Duodenal mucosa (tissue), 2 donors: ENCODE data around the gene ABCB8.

Source experiments
- H3K27ac ChIP-seq: one replicate; pipeline ENCODE4 v1.7.0; 2013; ENCODE audit warnings: low read depth, low read length
- H3K27me3 ChIP-seq, 2 donors: one replicate each; pipeline ENCODE4 v1.7.0; 2013; ENCODE audit warnings: low read length in 2 of 2, control low read depth in 1 of 2; ENCODE audit not compliant: insufficient read depth in 2 of 2, control insufficient read depth in 1 of 2
- H3K36me3 ChIP-seq, 2 donors: one replicate each; pipeline ENCODE4 v1.7.0; 2013; ENCODE audit warnings: low read length in 2 of 2, control low read depth in 1 of 2; ENCODE audit not compliant: insufficient read depth in 2 of 2, control insufficient read depth in 1 of 2
- H3K4me1 ChIP-seq, 2 donors: one replicate each; pipeline ENCODE4 v1.7.0; 2013; ENCODE audit warnings: low read length in 2 of 2, control low read depth in 1 of 2; ENCODE audit not compliant: insufficient read depth in 2 of 2, control insufficient read depth in 1 of 2
- H3K4me3 ChIP-seq, 2 donors: one replicate each; pipeline ENCODE4 v1.7.0; 2013; ENCODE audit warnings: low read length in 2 of 2, low read depth in 1 of 2
- H3K9ac ChIP-seq, 2 donors: one replicate each; pipeline ENCODE4 v1.7.0; 2013; ENCODE audit warnings: low read length in 2 of 2, low read depth in 1 of 2
- H3K9me3 ChIP-seq, 2 donors: one replicate each; pipeline ENCODE4 v1.7.0; 2013; ENCODE audit warnings: low read length in 2 of 2, control low read depth in 1 of 2; ENCODE audit not compliant: control insufficient read depth in 1 of 2

ABCB8 gene

GRCh38 chr7:151091988-151092387 is 63.7 kb downstream of the ABCB8 start:
- peaks cover 17 to 46% of the 10 kb centered on the region in 2 donors for H3K4me1 ChIP-seq
- H3K36me3 ChIP-seq, result peaks cover 0 to 8% of the 10 kb centered on the region in 2 donors
- no peaks in the 10 kb centered on the region for H3K27me3 ChIP-seq
- no peak overlapping the region for H3K4me3 ChIP-seq
- H3K9me3 ChIP-seq, result no peaks in the 10 kb centered on the region
- no peak overlapping the region for H3K9ac ChIP-seq
- H3K27ac ChIP-seq, result no peak overlapping the region

- no peaks in the 10 kb centered on the region for H3K9me3 ChIP-seq
- no peaks in the 10 kb centered on the region for H3K27me3 ChIP-seq
- no peak overlapping the region for H3K27ac ChIP-seq
- H3K36me3 ChIP-seq, result peaks cover 0 to 8% of the 10 kb centered on the region in 2 donors
- H3K9ac ChIP-seq, result no peak overlapping the region
- H3K4me1 ChIP-seq, result peaks cover 5 to 34% of the 10 kb centered on the region in 2 donors
- H3K4me3 ChIP-seq, result no peak overlapping the region
These were observed 65.5 kb downstream of the ABCB8 start for GRCh38 chr7:151093748-151094147.

- Histone ChIP-seq H3K9ac (no peak overlapping the region), H3K4me1 (peaks cover 5 to 25% of the 10 kb centered on the region in 2 donors), H3K27ac (no peak overlapping the region), H3K9me3 (no peaks in the 10 kb centered on the region), H3K27me3 (no peaks in the 10 kb centered on the region), H3K36me3 (peaks cover 0 to 8% of the 10 kb centered on the region in 2 donors), H3K4me3 (no peak overlapping the region)
These were observed 66.4 kb downstream of the ABCB8 start for GRCh38 chr7:151094675-151095074.

- Histone ChIP-seq H3K27me3 (no peaks in the 10 kb centered on the region), H3K4me3 (no peak overlapping the region), H3K9ac (no peak overlapping the region), H3K9me3 (no peaks in the 10 kb centered on the region), H3K4me1 (peaks cover 5 to 21% of the 10 kb centered on the region in 2 donors), H3K36me3 (peaks cover 0 to 8% of the 10 kb centered on the region in 2 donors), H3K27ac (no peak overlapping the region)
These were observed 67.0 kb downstream of the ABCB8 start for GRCh38 chr7:151095123-151095797.

DNA sequence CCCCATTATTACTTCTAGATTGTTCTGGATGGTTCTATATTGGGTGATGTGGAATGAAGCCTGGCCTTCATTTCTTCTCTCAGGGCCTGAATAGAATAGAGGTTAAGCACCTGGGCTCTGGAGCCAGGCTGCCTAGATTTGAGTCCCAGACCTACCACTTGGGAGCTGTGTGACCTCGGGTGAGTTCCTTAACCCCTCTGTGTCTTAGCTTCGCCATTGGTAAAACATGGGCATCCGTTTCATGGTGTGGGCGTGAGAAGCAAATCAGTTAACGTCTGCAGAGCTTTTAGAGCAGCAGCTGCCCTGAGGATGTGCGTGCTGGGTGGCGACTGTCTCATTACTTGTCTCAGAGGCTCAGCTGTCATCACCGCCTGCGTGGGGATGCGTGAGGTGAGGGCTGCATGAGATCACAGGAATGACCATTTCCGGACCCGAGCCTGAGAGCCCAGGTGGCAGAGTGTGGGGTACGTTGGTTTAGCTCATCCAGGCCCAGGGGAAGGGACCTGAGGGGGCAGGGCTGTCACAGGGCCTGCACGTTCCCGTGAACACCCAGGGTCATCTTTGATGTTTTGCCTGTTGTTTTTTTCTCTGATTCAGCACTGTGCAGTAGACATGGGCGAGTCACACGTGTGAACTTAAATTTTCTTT is 67.7 kb downstream of the ABCB8 start:
- no peak overlapping the region for H3K27ac ChIP-seq
- H3K9me3 ChIP-seq, result no peaks in the 10 kb centered on the region
- H3K4me1 ChIP-seq, result peaks cover 4 to 16% of the 10 kb centered on the region in 2 donors
- H3K4me3 ChIP-seq, result no peak overlapping the region
- H3K27me3 ChIP-seq, result no peaks in the 10 kb centered on the region
- H3K36me3 ChIP-seq, result peaks cover 0 to 8% of the 10 kb centered on the region in 2 donors
- H3K9ac ChIP-seq, result no peak overlapping the region
